Endothelial cell (in vitro differentiated cells): Measurements from ENCODE around the gene MBTD1. TPM values are rescaled to one million over a fixed set of nuclear protein-coding genes. Genes with fewer than 3 reads are reported as not detected.

Experiments
- DNase-seq: peaks from one replicate; pipeline ENCODE4 v3.0.0; 2021; ENCODE audit warnings: low spot score
- H3K27ac Mint-ChIP-seq: one replicate; pipeline ENCODE4 v1.8.0; 2021; ENCODE audit warnings: mixed read lengths, inconsistent platforms; ENCODE audit not compliant: unreplicated experiment
- H3K27me3 Mint-ChIP-seq: one replicate; pipeline ENCODE4 v1.8.0; 2021; ENCODE audit warnings: mild to moderate bottlenecking, moderate library complexity, mixed read lengths, inconsistent platforms; ENCODE audit not compliant: unreplicated experiment
- H3K36me3 Mint-ChIP-seq: one replicate; pipeline ENCODE4 v1.8.0; 2021; ENCODE audit warnings: mild to moderate bottlenecking, low read depth, mixed read lengths, inconsistent platforms; ENCODE audit not compliant: unreplicated experiment
- H3K4me1 Mint-ChIP-seq: one replicate; pipeline ENCODE4 v1.8.0; 2021; ENCODE audit warnings: mild to moderate bottlenecking, mixed read lengths, inconsistent platforms; ENCODE audit not compliant: unreplicated experiment
- H3K4me3 Mint-ChIP-seq: one replicate; pipeline ENCODE4 v1.8.0; 2021; ENCODE audit warnings: mild to moderate bottlenecking, mixed read lengths, inconsistent platforms; ENCODE audit not compliant: unreplicated experiment
- H3K9me3 Mint-ChIP-seq: one replicate; pipeline ENCODE4 v1.8.0; 2021; ENCODE audit warnings: mixed read lengths, inconsistent platforms; ENCODE audit not compliant: unreplicated experiment
- CTCF ChIP-seq: fragments of 200-600 bp; sonication (generic); IDR thresholded peaks from one replicate; pipeline ENCODE4 v1.5.0; 2021; ENCODE audit warnings: antibody characterized with exemption; ENCODE audit not compliant: unreplicated experiment
- total RNA-seq: library from RNA; stranded (reverse); fragmentation: NEBNext Ultra II Directional; extraction: Animal tissue kit (Norgen Biotek cat#: 25700); gene quantifications from one replicate; pipeline ENCODE4 v1.2.1, GENCODE V29; 2021; ENCODE audit not compliant: unreplicated experiment

The MBTD1 gene
- total RNA-seq, 1 donor from 2014 or later, result 24.4 TPM

GRCh38 chr17:51128076-51128475 is 131.8 kb downstream of the MBTD1 start:
- Mint-ChIP-seq H3K27ac (peak overlapping the region; percentile 3), H3K4me1 (peaks cover 3% of the 10 kb centered on the region), H3K36me3 (no peaks in the 10 kb centered on the region), H3K27me3 (peaks cover 2% of the 10 kb centered on the region), H3K4me3 (no peak overlapping the region), H3K9me3 (no peaks in the 10 kb centered on the region)
- TF ChIP-seq CTCF, result no peak
- DNase-seq, result no peak

Other genes with a start within 250 kb of the MBTD1 start
- 107 TPM for gene SPAG9, start 139.2 kb downstream of the MBTD1 start, total RNA-seq
- gene NME1, start 106.5 kb downstream of the MBTD1 start, total RNA-seq, result 57.3 TPM
- gene NME2, start 93.6 kb downstream of the MBTD1 start, total RNA-seq, result 476 TPM
- 31.5 TPM for gene UTP18, start 497 bp upstream of the MBTD1 start, total RNA-seq